Neural progenitor cell (in vitro differentiated cells): Measurements from ENCODE around the gene KCNMA1.

Experiments
- CTCF ChIP-seq: fragments of 200-600 bp; sonication (generic); IDR thresholded peaks from 2 replicates; pipeline ENCODE4 v1.5.1; 2017; ENCODE audit warnings: antibody characterized with exemption, mild to moderate bottlenecking
- EZH2 ChIP-seq: fragments of 200-600 bp; sonication (generic); IDR thresholded peaks from 2 replicates; pipeline ENCODE4 v1.6.1; 2017; ENCODE audit warnings: antibody characterized with exemption, mild to moderate bottlenecking, moderate library complexity

GRCh38 chr10:77638321-77639101 is 903 bp upstream of the KCNMA1 start:
- TF ChIP-seq CTCF (no peak), EZH2 (no peak)
